ENCODE results near the gene PRKRA. TPM values are rescaled to one million over a fixed set of nuclear protein-coding genes. Genes with fewer than 3 reads are reported as not detected.

The PRKRA gene
- total and polyA plus RNA-seq, 9 of the 15 experiments (the other 6 are each of a cell fraction or from before 2014, with no cell fraction given), result 14.1 to 78.1 (median 52.3) TPM

GRCh38 chr2:178478439-178479274 is 27.7 kb upstream of the PRKRA start, which contains the start of gene FKBP7 (continued):
- TF ChIP-seq ARID3B (CRISPR knock-in tag; IDR thresholded peaks at IDR 0.05; ENCODE audit: borderline replicate concordance), result no peak
- TF ChIP-seq NFIX (CRISPR knock-in tag; IDR thresholded peaks at IDR 0.05; ENCODE audit: low read depth), result no peak
- TF ChIP-seq RNF2 (IDR thresholded peaks at IDR 0.05), result 0 out of 2 replicates have a peak, but pooled peaks have one; percentile 17
- peak; percentile 18; the same call in 1 of the 2 replicates for TF ChIP-seq ESRRA (IDR thresholded peaks at IDR 0.05; ENCODE audit: borderline replicate concordance, low read depth)
- no peak for TF ChIP-seq NR0B1 (IDR thresholded peaks at IDR 0.05; ENCODE audit: partially characterized antibody)
- TF ChIP-seq ZNF146 (CRISPR knock-in tag; IDR thresholded peaks at IDR 0.05; ENCODE audit: unreplicated experiment), result no peak
- TF ChIP-seq MEF2A (IDR thresholded peaks at IDR 0.05; ENCODE audit: control insufficient read depth, low read depth, low read length), result no peak
- TF ChIP-seq KLF10 (CRISPR knock-in tag; IDR thresholded peaks at IDR 0.05), result no peak
- peak; percentile 36; the same call in 1 of the 2 replicates for TF ChIP-seq DEAF1 (CRISPR knock-in tag; IDR thresholded peaks at IDR 0.05)
- 0 out of 2 replicates have a peak, but pooled peaks have one; percentile 40 for TF ChIP-seq ZNF384 (IDR thresholded peaks at IDR 0.05; ENCODE audit: low read depth, low read length)
- TF ChIP-seq RBM14 (IDR thresholded peaks at IDR 0.05; ENCODE audit: borderline replicate concordance, insufficient read depth, low read depth, low read length), result no peak
- TF ChIP-seq DMBX1 (CRISPR knock-in tag; IDR thresholded peaks at IDR 0.05; ENCODE audit: borderline replicate concordance), result no peak; the same call in 1 of the 2 replicates
- peak; percentile 55; the same call in 1 of the 2 replicates for TF ChIP-seq JUND (IDR thresholded peaks at IDR 0.05; ENCODE audit: borderline replicate concordance, low read depth, low read length)
- TF ChIP-seq JUND (tag; IDR thresholded peaks at IDR 0.05; ENCODE audit: borderline replicate concordance, low read depth, low read length), result peak; percentile 12; the same call in 1 of the 3 replicates
- TF ChIP-seq ZNF780A (CRISPR knock-in tag; IDR thresholded peaks at IDR 0.05), result no peak
- TF ChIP-seq DNMT1 (IDR thresholded peaks at IDR 0.05), result peak; percentile 73; the same call in 1 of the 2 replicates
- TF ChIP-seq KLF1 (tag; IDR thresholded peaks at IDR 0.05), result no peak
- TF ChIP-seq PURB (CRISPR knock-in tag; IDR thresholded peaks at IDR 0.05; ENCODE audit: low read depth), result no peak
- TF ChIP-seq ATF4 (CRISPR knock-in tag; IDR thresholded peaks at IDR 0.05), result no peak
- no peak for TF ChIP-seq HNRNPH1 (optimal IDR thresholded peaks at IDR 0.05; ENCODE audit: low read depth, low read length)
- TF ChIP-seq TARDBP (IDR thresholded peaks at IDR 0.05), result peak; percentile 81
- no peak for TF ChIP-seq ZFP30 (CRISPR knock-in tag; IDR thresholded peaks at IDR 0.05; ENCODE audit: borderline replicate concordance)
- no peak for TF ChIP-seq RHOXF2B (CRISPR knock-in tag; conservative IDR thresholded peaks at IDR 0.05)
- TF ChIP-seq ARHGAP35 (IDR thresholded peaks at IDR 0.05; ENCODE audit: partially characterized antibody), result no peak

Measured in K562 (cell line).